CD4-positive, alpha-beta T cell treated with Interferon gamma for 1 hour (primary cell): ENCODE data around the gene NKIRAS2.

Experiments used
- DNase-seq: peaks from one replicate; pipeline ENCODE4 v3.0.0-alpha.2; 2020

NKIRAS2 gene

DNA sequence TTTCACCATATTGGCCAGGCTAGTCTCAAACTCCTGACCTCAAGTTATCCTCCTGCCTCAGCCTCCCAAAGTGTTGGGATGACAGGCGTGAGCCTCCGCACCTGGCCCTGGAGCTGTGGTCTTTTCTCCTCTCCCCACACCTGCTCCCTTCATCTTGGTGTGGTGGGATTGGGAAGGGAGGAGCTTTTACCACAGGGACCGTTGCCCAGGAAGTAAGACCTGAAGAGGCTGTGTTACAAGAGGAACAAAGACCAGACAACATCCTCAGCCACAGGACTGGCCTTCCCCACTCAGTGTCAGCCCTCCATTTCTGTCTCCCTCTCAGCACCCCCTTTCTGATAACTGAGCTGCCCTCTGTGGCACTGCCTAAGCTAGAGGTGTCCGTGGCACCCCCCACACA, 39.9 kb downstream of the NKIRAS2 start:
- DNase-seq, result no peak

DNA sequence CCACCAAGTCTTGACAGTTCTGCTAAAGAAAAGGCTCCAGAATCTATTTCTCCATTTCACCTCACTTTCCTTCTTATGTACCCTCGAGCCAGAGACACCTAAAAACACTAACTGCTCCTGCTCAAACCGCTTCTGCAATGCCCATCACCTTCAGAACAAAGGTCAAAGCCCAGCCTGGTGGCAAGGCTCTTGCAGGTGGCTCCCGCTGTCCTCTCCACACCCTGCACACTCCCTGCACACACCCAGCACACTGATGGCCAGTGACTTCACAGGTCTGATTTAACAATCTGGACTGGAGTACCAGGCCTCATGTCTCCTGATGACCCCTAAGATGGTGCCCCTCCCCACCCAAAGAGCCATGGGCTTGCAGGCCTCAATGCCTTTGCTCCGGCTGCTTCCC, 40.3 kb downstream of the NKIRAS2 start:
- no peak for DNase-seq

DNA sequence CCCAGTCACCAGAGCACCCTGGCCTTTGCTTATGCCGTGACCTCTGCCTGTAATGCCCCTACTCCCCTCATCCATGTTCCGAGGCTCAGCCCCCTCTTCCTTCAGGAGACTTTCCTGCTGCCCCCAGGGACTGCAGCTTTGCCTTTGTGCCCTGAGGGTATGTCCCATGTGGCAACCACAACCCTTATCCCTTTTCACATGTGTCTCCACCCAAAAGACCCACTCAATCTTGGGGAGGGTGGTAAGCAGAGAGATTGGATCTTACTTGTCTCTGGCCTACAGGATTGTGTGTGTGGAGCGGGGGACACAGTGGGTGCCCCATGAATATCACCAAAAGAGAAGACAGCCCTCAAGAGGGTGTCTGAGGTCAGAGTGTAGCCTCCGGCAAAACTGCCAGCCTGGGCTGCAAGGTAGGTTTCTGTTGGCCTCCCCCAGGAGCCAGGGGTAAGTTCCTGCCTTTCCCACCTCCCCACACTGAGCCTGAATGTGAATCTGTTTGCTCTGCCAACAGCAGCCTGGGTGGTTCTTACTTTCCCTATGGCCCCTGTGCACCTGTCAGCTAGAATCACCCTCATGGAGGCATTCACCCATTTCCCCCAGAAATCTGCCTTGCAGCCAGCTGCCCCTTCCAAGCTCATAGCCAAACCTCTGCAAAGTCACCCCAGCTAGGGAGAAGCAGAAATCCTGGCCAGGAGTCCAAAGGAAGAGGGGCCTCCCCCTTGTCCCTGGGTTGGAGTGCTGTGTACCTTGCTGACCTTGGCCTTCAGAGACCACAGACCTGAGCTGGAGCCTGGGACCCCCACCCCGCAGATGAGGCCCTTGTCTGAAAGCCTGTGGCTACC, 42.0 kb downstream of the NKIRAS2 start:
- DNase-seq, result no peak

DNA sequence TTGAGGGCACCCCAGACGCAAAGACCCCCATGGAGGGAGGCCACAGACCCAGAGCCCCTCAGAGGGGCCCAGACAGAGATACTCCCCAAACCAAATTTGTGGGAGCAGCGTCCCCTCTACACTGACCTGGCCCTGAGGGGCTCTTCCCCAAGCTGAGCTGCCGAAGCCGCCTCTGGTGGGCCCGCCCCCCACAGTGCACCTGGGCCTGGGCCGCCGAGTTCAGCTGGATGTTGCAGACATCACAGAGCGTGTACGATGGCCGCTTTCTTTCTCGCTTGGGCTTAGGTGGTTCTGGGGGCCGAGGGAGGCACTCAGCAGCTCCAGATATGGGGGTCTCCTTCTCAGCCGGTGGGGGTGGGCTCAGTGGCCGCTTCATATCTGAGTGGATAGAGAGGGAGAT, 42.8 kb downstream of the NKIRAS2 start:
- DNase-seq, result no peak

DNA sequence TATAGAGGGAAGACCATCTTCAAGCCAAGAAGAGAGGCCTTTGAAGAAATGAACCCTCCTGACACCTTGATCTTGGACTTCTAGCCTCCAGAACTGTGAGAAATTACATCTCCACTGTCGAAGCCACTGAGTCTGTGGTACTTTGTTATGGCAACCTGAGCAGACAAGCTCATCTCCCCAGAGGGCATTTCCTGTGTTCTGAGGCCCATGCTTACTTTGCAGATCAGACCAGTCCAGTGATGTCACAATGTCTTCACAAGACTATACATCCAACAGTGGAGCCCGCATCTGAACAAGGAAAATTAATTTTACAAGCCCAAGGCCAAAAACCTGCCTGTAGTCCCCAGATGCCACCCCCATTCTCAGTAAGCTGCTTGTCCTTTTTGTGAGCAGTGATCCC, 45.3 kb downstream of the NKIRAS2 start:
- peak; percentile 13 for DNase-seq

DNA sequence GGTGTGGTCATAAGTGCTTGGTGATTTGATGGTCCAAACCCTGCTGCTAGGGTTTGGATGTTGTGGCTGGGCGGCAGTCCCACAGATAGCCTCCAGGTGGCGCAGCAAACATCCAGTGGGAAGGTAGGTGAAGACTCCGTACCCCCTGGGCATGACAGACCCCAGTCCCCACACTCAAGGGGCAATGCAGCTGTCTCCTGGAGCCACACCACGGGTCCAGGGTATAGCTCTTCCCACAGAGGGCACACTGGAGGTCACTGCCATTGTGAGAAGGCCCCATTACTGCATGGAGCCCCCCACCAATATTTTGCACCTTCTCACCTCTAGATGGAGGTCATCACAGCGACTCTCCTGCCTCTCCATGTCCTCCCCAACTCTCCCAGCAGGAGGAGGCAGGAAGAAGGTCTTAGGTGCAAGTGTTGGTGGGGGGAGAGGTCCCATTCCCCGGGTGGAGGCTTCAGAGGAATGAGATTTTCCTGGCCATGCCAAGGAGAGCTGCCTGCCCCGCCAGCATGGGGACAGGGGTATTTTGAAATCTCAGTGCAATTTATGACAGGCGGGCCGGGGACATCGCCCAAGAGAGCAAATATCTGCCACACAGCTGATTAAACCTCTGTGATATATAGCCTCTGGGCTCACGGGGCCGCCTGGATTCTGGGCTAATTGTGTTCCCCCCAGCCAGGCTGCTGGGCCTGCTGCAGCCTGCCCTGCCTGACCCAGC, 47.6 kb downstream of the NKIRAS2 start:
- DNase-seq, result peak; percentile 52

DNA sequence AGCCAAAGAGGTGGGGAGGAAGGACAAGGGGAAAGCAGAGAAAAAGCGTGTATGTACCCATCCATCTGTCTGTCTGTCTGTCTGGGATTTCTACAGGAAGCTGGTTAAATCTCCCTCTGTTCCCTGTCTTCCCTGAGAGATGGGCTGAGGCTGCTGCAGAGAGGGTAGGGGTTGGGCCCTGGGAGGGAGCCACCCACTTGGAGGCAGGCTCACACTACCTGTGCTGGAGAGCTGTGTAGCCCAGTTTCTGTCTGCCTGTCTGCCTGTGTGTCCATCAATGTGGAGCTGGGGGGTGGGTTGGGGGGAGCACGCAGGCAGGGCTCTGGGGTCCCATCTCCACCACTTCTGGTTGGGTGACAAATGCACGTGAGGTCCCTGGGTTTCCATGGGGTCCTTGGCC, 49.1 kb downstream of the NKIRAS2 start:
- no peak for DNase-seq

DNA sequence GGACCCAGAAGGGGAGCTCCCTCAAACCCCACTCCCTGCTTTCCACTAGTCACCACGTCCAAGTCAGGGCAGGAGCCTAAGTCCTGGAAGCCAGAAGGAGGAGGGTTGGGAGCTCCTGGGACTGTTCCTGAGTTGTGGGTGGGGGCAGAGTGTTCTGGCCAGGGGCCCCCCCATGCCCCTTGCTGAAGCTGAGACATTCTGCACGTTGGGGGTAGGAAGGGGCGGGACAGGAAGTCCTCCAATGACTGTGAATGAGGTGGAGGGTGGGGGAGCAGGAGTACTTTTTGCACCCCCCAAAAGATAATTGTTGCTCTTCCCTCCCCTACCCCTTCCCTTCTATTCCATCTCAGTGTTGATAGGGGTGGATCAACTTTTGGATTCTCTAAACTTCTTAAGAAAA, 51.9 kb downstream of the NKIRAS2 start:
- no peak for DNase-seq

DNA sequence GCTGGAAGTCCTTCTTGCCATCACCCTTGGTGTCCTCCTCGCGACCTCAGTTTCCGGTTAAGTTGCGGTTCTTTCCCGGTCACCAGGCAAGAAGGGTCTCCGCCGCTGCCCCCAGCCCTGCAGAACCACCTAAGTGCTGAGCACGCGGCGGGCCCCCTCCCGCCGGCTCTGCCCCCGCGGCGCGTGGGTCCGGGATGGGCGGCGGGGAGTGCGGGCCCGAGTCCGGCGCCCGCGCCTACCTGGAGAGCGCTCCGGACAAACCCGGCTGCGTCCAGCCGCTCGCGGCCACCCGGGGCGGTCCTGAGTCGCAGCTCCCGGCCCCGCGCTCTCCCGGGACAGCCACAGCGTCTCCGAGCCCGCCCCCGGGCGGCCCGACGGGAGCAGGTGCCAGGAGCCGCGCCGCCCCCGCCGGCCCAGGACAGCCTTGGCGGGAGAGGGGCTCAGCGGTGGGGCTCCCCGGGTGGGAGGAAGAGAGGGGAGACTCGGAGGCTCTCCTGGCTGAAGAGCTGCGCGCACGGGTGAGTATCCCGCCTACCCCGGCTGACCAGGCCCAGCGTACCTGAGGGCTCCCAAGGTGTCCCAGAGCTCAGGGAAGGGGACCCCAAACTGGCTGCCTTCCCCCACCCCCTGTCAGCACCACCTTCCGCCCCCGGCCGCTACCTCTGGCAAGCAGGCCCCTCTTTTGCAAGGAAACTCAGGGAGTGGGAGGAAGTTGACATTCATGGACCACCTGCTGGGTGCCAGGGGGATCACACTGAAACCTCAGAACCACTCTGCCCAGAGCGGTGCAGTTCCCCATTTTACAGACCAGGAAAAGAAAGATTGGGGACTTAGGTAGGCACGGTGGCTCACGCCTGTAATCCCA, 52.7 kb downstream of the NKIRAS2 start:
- no peak for DNase-seq
